Pancreas (tissue), 10 donors: ENCODE measurements around the gene SPATA21. TPM values are rescaled to one million over a fixed set of nuclear protein-coding genes. Genes with fewer than 3 reads are reported as not detected.
A peak's percentile ranks its signal among the peaks of the same experiment; 100 is the strongest.

ENCODE experiments used
- ATAC-seq, 4 donors: fragments of 200-7000 bp; cut with Tn5 transposase; one replicate each; pipeline versions ENCODE4 v1.8.0 to v1.9.1; 2020; ENCODE audit warnings: mild to moderate bottlenecking in 4 of 4, moderate library complexity in 4 of 4
- DNase-seq, 6 donors: peaks; one replicate each; pipeline ENCODE4 v3.0.0-alpha.2; 2020
- FAIRE-seq: peaks from 2 replicates; lab custom pipeline; 2012; peaks lifted over from hg19 to GRCh38; lab: Jason Lieb, UNC
- H3K27ac ChIP-seq, 4 donors: fragments of 200-600 bp; sonication (generic); 1 replicate in 3 of 4; 2 replicates in 1 of 4; pipeline versions ENCODE4 v1.5.0 to v1.8.0; 2020
- H3K27me3 ChIP-seq, 4 donors: fragments of 200-600 bp; one replicate each; pipeline ENCODE4 v1.8.0; 2021
- H3K36me3 ChIP-seq, 3 donors: fragments of 200-600 bp; sonication (generic) in 1 of 3; one replicate each; pipeline versions ENCODE4 v1.5.0 to v1.8.0; 2020 to 2021
- H3K4me1 ChIP-seq, 3 donors: fragments of 200-600 bp; one replicate each; pipeline ENCODE4 v1.8.0; 2021
- H3K4me3 ChIP-seq, 4 donors: fragments of 200-600 bp; sonication (generic) in 2 of 4; one replicate each; pipeline versions ENCODE4 v1.5.0 to v1.8.0; 2020 to 2021
- H3K9me3 ChIP-seq, 4 donors: fragments of 200-600 bp; one replicate each; pipeline ENCODE4 v1.8.0; 2021
- WGBS, 2 donors: extraction: QIAGEN DNeasy Blood & Tissue Kit; methylation state at CpG; one replicate each; pipeline ENCODE4 v1.1.7; 2013; 5-methylcytosine and 5-hydroxymethylcytosine counted together
- intact Hi-C, 3 donors: fragments of 100-400 bp; cut with DNase I; formaldehyde crosslinking; loops; one replicate each; pipeline versions ENCODE4 v1.11.1 to v1.14.2; 2022
- polyA plus RNA-seq, 2 donors: library from polyadenylated mRNA; stranded (reverse); fragments of 200-250 nt; gene quantifications; one replicate each; pipeline ENCODE4 v1.2.3, GENCODE V29; 2013
- total RNA-seq, 6 donors: library from RNA; stranded (reverse); fragmentation: NEBNext Ultra II Directional in 4 of 6; extraction: Animal tissue kit (Norgen Biotek cat#: 25700) in 4 of 6; gene quantifications; one replicate each; pipeline versions ENCODE4 v1.2.1 to v1.2.4, GENCODE V29; 2021 to 2023
- TF ChIP-seq, protein P1 (sequence below), 4 donors: fragments of 200-600 bp; sonication (generic) in 3 of 4; IDR thresholded peaks; one replicate each; pipeline versions ENCODE4 v1.5.0 to v1.8.0; 2021; ENCODE audit warnings: antibody characterized with exemption in 4 of 4
- donor health status: healthy with polysubstance abuse.
- donor health status: DM: no; HTN: no; CAD: no; lungs with moderate emphysema.
- donor health status: DM: no; HTN: no; CAD: no.
- donor health status: control.
- donor health status: control.
- donor health status: Bipolar disorder and iron deficiency.
- donor health status: DM: yes; HTN: yes; CAD: no.
- donor health status: DM: no; HTN: no; CAD: no.
- donor health status: DM: no; HTN: no; CAD: no.
- donor health status: DM: yes; HTN: yes; CAD: no.

The SPATA21 gene
- total and polyA plus RNA-seq, 8 donors: 0.53 to 0.90 (median 0.77) TPM; not detected in 5

DNA sequence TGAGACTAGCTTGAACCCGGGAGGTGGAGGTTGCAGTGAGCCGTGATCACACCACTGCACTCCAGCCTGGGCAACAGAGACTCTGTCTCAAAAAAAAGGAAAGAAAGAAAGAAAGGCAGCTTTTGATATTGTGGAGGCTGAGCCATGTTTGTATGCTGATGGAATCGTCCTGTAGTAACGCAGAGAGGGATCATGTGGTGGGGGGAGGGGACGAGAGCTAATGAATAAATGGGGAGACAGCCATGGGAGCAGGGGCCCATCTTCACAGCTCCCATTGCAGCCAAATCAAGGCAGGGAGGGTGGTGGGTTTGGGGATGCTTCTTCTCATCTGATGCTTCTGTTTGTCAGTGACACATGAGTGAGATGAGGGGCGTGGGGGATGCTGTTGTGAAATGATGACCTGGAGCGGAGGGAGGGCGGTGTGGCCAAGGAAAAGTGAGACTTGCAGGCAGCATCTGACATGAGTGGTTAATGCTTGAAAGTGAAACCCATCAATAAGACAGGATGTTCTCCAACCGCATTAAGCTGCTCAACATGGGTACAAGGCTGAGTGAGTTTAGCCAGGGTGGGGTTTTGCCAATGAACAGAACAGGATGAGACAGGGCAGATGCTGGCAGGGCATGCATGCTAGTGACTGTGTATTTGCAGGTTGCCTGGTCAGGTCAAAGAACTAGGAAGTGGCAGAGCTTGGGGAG lies 16.7 kb downstream of the SPATA21 start:
- Histone ChIP-seq H3K27me3 (no peaks in the 10 kb centered on the region), H3K4me1 (no peaks in the 10 kb centered on the region), H3K9me3 (no peaks in the 10 kb centered on the region), H3K4me3 (no peak overlapping the region), H3K36me3 (no peaks in the 10 kb centered on the region), H3K27ac (no peak overlapping the region)
- DNase-seq (no peak), ATAC-seq (peak in 1 of 4 donors; percentile 23), FAIRE-seq (no peak)
- TF ChIP-seq, protein P1, sequence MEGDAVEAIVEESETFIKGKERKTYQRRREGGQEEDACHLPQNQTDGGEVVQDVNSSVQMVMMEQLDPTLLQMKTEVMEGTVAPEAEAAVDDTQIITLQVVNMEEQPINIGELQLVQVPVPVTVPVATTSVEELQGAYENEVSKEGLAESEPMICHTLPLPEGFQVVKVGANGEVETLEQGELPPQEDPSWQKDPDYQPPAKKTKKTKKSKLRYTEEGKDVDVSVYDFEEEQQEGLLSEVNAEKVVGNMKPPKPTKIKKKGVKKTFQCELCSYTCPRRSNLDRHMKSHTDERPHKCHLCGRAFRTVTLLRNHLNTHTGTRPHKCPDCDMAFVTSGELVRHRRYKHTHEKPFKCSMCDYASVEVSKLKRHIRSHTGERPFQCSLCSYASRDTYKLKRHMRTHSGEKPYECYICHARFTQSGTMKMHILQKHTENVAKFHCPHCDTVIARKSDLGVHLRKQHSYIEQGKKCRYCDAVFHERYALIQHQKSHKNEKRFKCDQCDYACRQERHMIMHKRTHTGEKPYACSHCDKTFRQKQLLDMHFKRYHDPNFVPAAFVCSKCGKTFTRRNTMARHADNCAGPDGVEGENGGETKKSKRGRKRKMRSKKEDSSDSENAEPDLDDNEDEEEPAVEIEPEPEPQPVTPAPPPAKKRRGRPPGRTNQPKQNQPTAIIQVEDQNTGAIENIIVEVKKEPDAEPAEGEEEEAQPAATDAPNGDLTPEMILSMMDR (IDR thresholded peaks at IDR 0.05): no peak
- 62 to 63% methylated on average over 9 of the region's 9 CpGs for WGBS, 2 donors
- intact Hi-C loops: no loop called here

DNA sequence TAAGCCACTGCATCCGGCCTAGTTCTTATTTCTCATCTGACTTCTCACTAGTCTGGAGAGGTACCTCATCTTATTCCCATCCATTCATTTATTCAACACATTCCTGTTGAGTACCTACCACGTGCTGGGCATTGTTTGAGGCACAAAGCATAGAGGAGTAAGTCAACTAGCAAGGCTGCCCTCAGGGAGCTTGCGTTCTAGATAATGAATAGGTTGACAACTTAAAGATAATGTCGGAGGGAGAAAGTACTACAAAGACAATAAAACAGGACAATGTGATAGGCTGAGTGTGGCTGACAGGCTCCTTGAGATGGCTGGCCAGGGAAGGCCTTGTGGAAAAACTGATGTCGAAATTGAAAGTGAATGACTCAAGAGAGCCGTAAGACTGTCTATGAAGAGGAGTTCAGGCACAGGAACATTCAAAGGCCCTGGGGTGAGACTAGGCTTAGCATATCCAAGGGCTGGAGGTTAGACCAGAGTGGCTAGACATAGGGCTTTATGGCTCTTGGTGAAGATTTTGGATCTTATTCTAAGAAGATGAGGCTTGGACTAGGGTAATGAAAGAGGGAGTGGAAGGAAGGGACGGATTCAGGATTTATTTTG lies 18.3 kb downstream of the SPATA21 start:
- no peak overlapping the region for H3K4me3 ChIP-seq
- FAIRE-seq: no peak
- no peak for DNase-seq
- H3K4me1 ChIP-seq: no peaks in the 10 kb centered on the region
- H3K27ac ChIP-seq: no peak overlapping the region
- WGBS, 2 donors: 81% methylated on average over 7 of the region's 7 CpGs
- H3K9me3 ChIP-seq: no peaks in the 10 kb centered on the region
- H3K36me3 ChIP-seq: no peaks in the 10 kb centered on the region
- intact Hi-C loops: no loop called here
- TF ChIP-seq, protein P1 (IDR thresholded peaks at IDR 0.05): no peak
- H3K27me3 ChIP-seq: no peaks in the 10 kb centered on the region
- no peak for ATAC-seq

DNA sequence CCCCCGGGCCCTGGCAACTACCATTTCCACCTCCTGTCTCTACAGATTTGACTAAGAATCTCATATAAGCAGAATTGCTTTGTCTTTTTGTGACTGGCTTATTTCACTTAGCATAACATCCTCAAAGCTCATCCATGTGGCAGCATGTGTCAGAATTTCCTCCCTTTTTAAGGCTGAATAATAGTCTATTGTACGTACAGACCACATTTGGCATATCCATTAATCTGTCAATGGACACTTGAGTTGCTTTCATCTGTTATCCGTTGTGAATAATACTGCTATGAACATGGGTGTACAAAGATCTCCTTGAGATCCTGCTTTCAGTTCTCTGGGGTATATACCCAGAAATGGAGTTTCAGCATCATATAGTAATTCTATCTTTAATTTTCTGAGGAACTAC lies 24.0 kb downstream of the SPATA21 start:
- Histone ChIP-seq H3K27ac (no peak overlapping the region), H3K27me3 (no peaks in the 10 kb centered on the region), H3K4me3 (no peak overlapping the region), H3K9me3 (no peaks in the 10 kb centered on the region), H3K4me1 (no peaks in the 10 kb centered on the region), H3K36me3 (no peaks in the 10 kb centered on the region)
- FAIRE-seq: no peak
- TF ChIP-seq, protein P1 (IDR thresholded peaks at IDR 0.05): no peak
- ATAC-seq: no peak
- DNase-seq: no peak
- intact Hi-C loops: no loop called here
- 81 to 91% methylated on average over 3 of the region's 3 CpGs for WGBS, 2 donors

DNA sequence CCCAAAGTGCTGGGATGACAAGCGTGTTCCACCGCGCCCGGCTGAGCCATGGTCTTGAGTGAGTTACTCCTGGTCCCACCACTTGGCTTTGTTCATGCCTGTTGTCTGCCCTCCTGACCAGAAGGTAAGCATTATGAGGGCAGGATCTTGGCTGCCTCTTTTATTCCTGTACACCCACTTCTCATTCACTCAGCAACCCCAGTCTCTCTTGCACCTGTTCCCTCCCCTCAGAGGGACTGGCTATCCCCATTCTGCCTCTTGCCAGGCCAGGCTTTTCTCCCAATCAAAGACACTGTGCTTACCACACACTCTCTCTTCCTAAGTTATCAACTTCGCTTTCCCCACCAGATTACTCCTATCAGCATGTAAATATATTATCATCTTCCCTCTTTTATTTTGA lies 26.4 kb downstream of the SPATA21 start:
- intact Hi-C loops: no loop called here
- Histone ChIP-seq H3K36me3 (no peaks in the 10 kb centered on the region), H3K9me3 (no peaks in the 10 kb centered on the region), H3K27me3 (no peaks in the 10 kb centered on the region), H3K4me1 (no peaks in the 10 kb centered on the region), H3K4me3 (no peak overlapping the region), H3K27ac (no peak overlapping the region)
- TF ChIP-seq, protein P1 (IDR thresholded peaks at IDR 0.05): no peak
- FAIRE-seq: no peak
- DNase-seq: no peak
- no peak for ATAC-seq
- WGBS, 2 donors: 88 to 98% methylated on average over 5 of the region's 5 CpGs
